ENCODE data around the gene CSGALNACT2. TPM values are rescaled to one million over a fixed set of nuclear protein-coding genes. Genes with fewer than 3 reads are reported as not detected.
A peak's percentile ranks its signal among the peaks of the same experiment; 100 is the strongest.

Gene CSGALNACT2
- total RNA-seq, 2 experiments from 2014 or later, result 19.3 to 19.5 TPM

GRCh38 chr10:43205681-43206390, 67.6 kb downstream of the CSGALNACT2 start:
- H3K4me3 Mint-ChIP-seq, result no peak overlapping the region
- H3K27me3 Mint-ChIP-seq, result no peaks in the 10 kb centered on the region
- ChIA-PET CTCF (interaction anchor here (1.0 to 2.7 kb wide), 7 partner anchors 17 to 143 kb away, joined by 3 to 23 read pairs (median 3); no protein-coding TSS in a partner anchor), POLR2A (no interaction called here)
- no peaks in the 10 kb centered on the region for H3K36me3 Mint-ChIP-seq (ENCODE audit: low read depth)
- no peaks in the 10 kb centered on the region for H3K9me3 Mint-ChIP-seq (ENCODE audit: low read depth)
- peaks cover 4% of the 10 kb centered on the region for H3K4me1 Mint-ChIP-seq
- ATAC-seq, result no peak
- intact Hi-C loops (cut with DNase I, micrococcal nuclease), result loop anchor here (1.0 to 5.0 kb wide), 4 partner anchors 51 to 256 kb away; no protein-coding TSS in a partner anchor
- no peak overlapping the region for H3K27ac Mint-ChIP-seq
- no peak for DNase-seq

- ChIA-PET CTCF (no interaction called here), POLR2A (no interaction called here)
- no peaks in the 10 kb centered on the region for H3K36me3 Mint-ChIP-seq (ENCODE audit: low read depth)
Measured at GRCh38 chr10:43206391-43207235, 68.4 kb downstream of the CSGALNACT2 start.

GRCh38 chr10:43208147-43209073, 70.2 kb downstream of the CSGALNACT2 start:
- ATAC-seq (no peak), DNase-seq (peak; percentile 4)
- Mint-ChIP-seq H3K9me3 (ENCODE audit: low read depth) (no peaks in the 10 kb centered on the region), H3K4me1 (no peaks in the 10 kb centered on the region), H3K27ac (no peak overlapping the region), H3K36me3 (ENCODE audit: low read depth) (no peaks in the 10 kb centered on the region), H3K27me3 (no peaks in the 10 kb centered on the region), H3K4me3 (no peak overlapping the region)
- ChIA-PET CTCF (no interaction called here), POLR2A (no interaction called here)
- intact Hi-C loops (cut with DNase I, micrococcal nuclease), result loop anchor here in 1 of 2 experiments (5.0 kb wide), 1 partner anchor 86 kb away; no protein-coding TSS in a partner anchor

More at GRCh38 chr10:43206391-43207235, 68.4 kb downstream of the CSGALNACT2 start:
- Mint-ChIP-seq H3K4me3 (no peak overlapping the region), H3K27me3 (no peaks in the 10 kb centered on the region), H3K9me3 (ENCODE audit: low read depth) (no peaks in the 10 kb centered on the region), H3K4me1 (peaks cover 4% of the 10 kb centered on the region), H3K27ac (no peak overlapping the region)
- intact Hi-C loops (cut with DNase I, micrococcal nuclease), result loop anchor here in 1 of 2 experiments (5.0 kb wide), 1 partner anchor 84 kb away; no protein-coding TSS in a partner anchor
- DNase-seq, result no peak
- no peak for ATAC-seq

GRCh38 chr10:43209074-43209455, 70.8 kb downstream of the CSGALNACT2 start:
- Mint-ChIP-seq H3K9me3 (ENCODE audit: low read depth) (no peaks in the 10 kb centered on the region), H3K36me3 (ENCODE audit: low read depth) (no peaks in the 10 kb centered on the region), H3K27ac (no peak overlapping the region), H3K27me3 (no peaks in the 10 kb centered on the region), H3K4me3 (no peak overlapping the region), H3K4me1 (no peaks in the 10 kb centered on the region)
- CTCF ChIA-PET, result no interaction called here
- POLR2A ChIA-PET, result no interaction called here
- no peak for ATAC-seq
- no peak for DNase-seq
- intact Hi-C loops (cut with DNase I, micrococcal nuclease), result loop anchor here in 1 of 2 experiments (5.0 kb wide), 1 partner anchor 87 kb away; no protein-coding TSS in a partner anchor

GRCh38 chr10:43209651-43210141, 71.5 kb downstream of the CSGALNACT2 start:
- DNase-seq (peak; percentile 2), ATAC-seq (no peak)
- no peaks in the 10 kb centered on the region for H3K9me3 Mint-ChIP-seq (ENCODE audit: low read depth)
- no peak overlapping the region for H3K27ac Mint-ChIP-seq
- H3K36me3 Mint-ChIP-seq (ENCODE audit: low read depth), result no peaks in the 10 kb centered on the region
- ChIA-PET POLR2A (no interaction called here), CTCF (no interaction called here)
- no peaks in the 10 kb centered on the region for H3K4me1 Mint-ChIP-seq
- no peaks in the 10 kb centered on the region for H3K27me3 Mint-ChIP-seq
- intact Hi-C loops (cut with DNase I, micrococcal nuclease), result loop anchor here in 1 of 2 experiments (5.0 kb wide), 1 partner anchor 87 kb away; no protein-coding TSS in a partner anchor
- no peak overlapping the region for H3K4me3 Mint-ChIP-seq

- DNase-seq (peak; percentile 3), ATAC-seq (no peak)
- Mint-ChIP-seq H3K4me3 (no peak overlapping the region), H3K4me1 (no peaks in the 10 kb centered on the region), H3K9me3 (ENCODE audit: low read depth) (no peaks in the 10 kb centered on the region), H3K27me3 (no peaks in the 10 kb centered on the region), H3K36me3 (ENCODE audit: low read depth) (no peaks in the 10 kb centered on the region), H3K27ac (no peak overlapping the region)
- intact Hi-C loops (cut with DNase I, micrococcal nuclease), result no loop called here
- ChIA-PET CTCF (interaction anchor here (0.9 kb wide), 1 partner anchor 8 kb away, joined by 4 read pairs; no protein-coding TSS in a partner anchor), POLR2A (no interaction called here)
Measured at GRCh38 chr10:43210556-43210955, 72.3 kb downstream of the CSGALNACT2 start.

- peak; percentile 44 for ATAC-seq
- Mint-ChIP-seq H3K4me1 (no peaks in the 10 kb centered on the region), H3K9me3 (ENCODE audit: low read depth) (no peaks in the 10 kb centered on the region), H3K27me3 (no peaks in the 10 kb centered on the region), H3K4me3 (no peak overlapping the region), H3K36me3 (ENCODE audit: low read depth) (no peaks in the 10 kb centered on the region), H3K27ac (no peak overlapping the region)
- peak; percentile 35 for DNase-seq
- POLR2A ChIA-PET, result no interaction called here
- intact Hi-C loops (cut with DNase I, micrococcal nuclease), result no loop called here
- CTCF ChIA-PET, result interaction anchor here (0.9 kb wide), 1 partner anchor 9 kb away, joined by 4 read pairs; no protein-coding TSS in a partner anchor
Measured at GRCh38 chr10:43211030-43211429, 72.8 kb downstream of the CSGALNACT2 start.

- no peaks in the 10 kb centered on the region for H3K4me1 Mint-ChIP-seq
- CTCF ChIA-PET, result interaction anchor here (0.9 to 3.6 kb wide), 2 partner anchors 8 to 9 kb away, joined by 4 to 17 read pairs; no protein-coding TSS in a partner anchor
- POLR2A ChIA-PET, result no interaction called here
- H3K9me3 Mint-ChIP-seq (ENCODE audit: low read depth), result no peaks in the 10 kb centered on the region
- intact Hi-C loops (cut with DNase I, micrococcal nuclease), result no loop called here
- H3K36me3 Mint-ChIP-seq (ENCODE audit: low read depth), result no peaks in the 10 kb centered on the region
- no peaks in the 10 kb centered on the region for H3K27me3 Mint-ChIP-seq
- peak; percentile 6 for DNase-seq
- H3K27ac Mint-ChIP-seq, result no peak overlapping the region
- no peak overlapping the region for H3K4me3 Mint-ChIP-seq
- no peak for ATAC-seq
Measured at GRCh38 chr10:43211431-43212042, 73.3 kb downstream of the CSGALNACT2 start.

- Mint-ChIP-seq H3K27ac (no peak overlapping the region), H3K9me3 (ENCODE audit: low read depth) (no peaks in the 10 kb centered on the region), H3K36me3 (ENCODE audit: low read depth) (no peaks in the 10 kb centered on the region), H3K4me3 (no peak overlapping the region), H3K4me1 (no peaks in the 10 kb centered on the region), H3K27me3 (no peaks in the 10 kb centered on the region)
- DNase-seq, result peak; percentile 4
- POLR2A ChIA-PET, result no interaction called here
- CTCF ChIA-PET, result interaction anchor here (3.6 kb wide), 1 partner anchor 9 kb away, joined by 17 read pairs; no protein-coding TSS in a partner anchor
- no peak for ATAC-seq
- intact Hi-C loops (cut with DNase I, micrococcal nuclease), result no loop called here
Measured at GRCh38 chr10:43212043-43212721, 73.9 kb downstream of the CSGALNACT2 start.
